HCT116 (cell line): ENCODE measurements around the gene ARMC6. TPM values are rescaled to one million over a fixed set of nuclear protein-coding genes. Genes with fewer than 3 reads are reported as not detected.

ENCODE experiments used
- ATAC-seq: fragments of 200-7000 bp; cut with Tn5 transposase; 2 replicates; pipeline ENCODE4 v1.9.1; 2020; ENCODE audit warnings: mild to moderate bottlenecking, moderate library complexity
- BruUV-seq: library from RNA; stranded (reverse); fragments of 400-500 nt; replicated peaks from 2 replicates; lab custom pipeline; 2021; lab: Mats Ljungman, UMichigan
- CTCF ChIA-PET: fragments of 300-600 bp; sonication (Branson Sonifier 250); formaldehyde crosslinking; loops from one replicate; lab custom pipeline; 2021; ENCODE audit warnings: antibody characterized with exemption; lab: Charles Lee
- POLR2A ChIA-PET: fragments of 300-600, 350-600 bp; sonication (Branson Sonifier 250); formaldehyde crosslinking; loops from one replicate; lab custom pipeline; 2021; ENCODE audit warnings: antibody characterized with exemption; lab: Charles Lee
- RAD21 ChIA-PET, 2 experiments: fragments of 300-600 bp; sonication (Branson Sonifier 250); formaldehyde crosslinking; loops; one replicate each; lab custom pipeline; 2023; ENCODE audit warnings: low total read pairs in 2 of 2; ENCODE audit not compliant: uncharacterized antibody in 2 of 2, unreplicated experiment in 2 of 2, low non-redundant PET in 1 of 2; lab: Charles Lee
- DNase-seq: peaks from one replicate; pipeline ENCODE4 v3.0.0-alpha.2; 2010; ENCODE audit warnings: low read depth, low spot score
- H2AFZ ChIP-seq: fragments of 200-600 bp; shearing (Covaris generic), sonication (generic); 2 replicates; pipeline ENCODE4 v1.6.1; 2017; ENCODE audit warnings: low read depth, mixed run types, mixed read lengths, antibody characterized with exemption, low read length; ENCODE audit not compliant: poor library complexity, severe bottlenecking
- H3K27ac ChIP-seq: 2 replicates; pipeline ENCODE4 v1.5.1; 2012; ENCODE audit warnings: low read depth, low read length
- H3K27me3 ChIP-seq: fragments of 200-600 bp; sonication (generic); 2 replicates; pipeline ENCODE4 v1.6.1; 2016; ENCODE audit warnings: mixed run types, low read length, mixed read lengths; ENCODE audit not compliant: insufficient read depth
- H3K36me3 ChIP-seq, 2 experiments: fragments of 200-500 bp in 1 of 2; fragments of 200-600 bp in 1 of 2; sonication (Bioruptor generic) in 1 of 2; sonication (generic) in 1 of 2; 2 replicates each; pipeline versions ENCODE4 v1.5.1 to v1.6.1; 2014 to 2016; ENCODE audit warnings: low read length in 2 of 2, inconsistent platforms in 1 of 2, mixed read lengths in 1 of 2, mixed run types in 1 of 2; ENCODE audit not compliant: insufficient read depth in 2 of 2, control insufficient read depth in 1 of 2
- H3K4me1 ChIP-seq, 2 experiments: fragments of 200-600 bp in 1 of 2; sonication (generic) in 1 of 2; 2 replicates each; pipeline versions ENCODE4 v1.5.1 to v1.6.1; 2012 to 2017; ENCODE audit warnings: low read length in 2 of 2, inconsistent platforms in 1 of 2, mild to moderate bottlenecking in 1 of 2, mixed read lengths in 1 of 2, mixed run types in 1 of 2, moderate library complexity in 1 of 2; ENCODE audit not compliant: insufficient read depth in 2 of 2, control insufficient read depth in 1 of 2
- H3K4me2 ChIP-seq: fragments of 200-600 bp; sonication (generic); 2 replicates; pipeline ENCODE4 v1.6.1; 2017; ENCODE audit warnings: mixed run types, low read length, mixed read lengths
- H3K4me3 ChIP-seq, 2 experiments: fragments of 200-600 bp in 1 of 2; sonication (generic) in 1 of 2; replicated peaks in 1 of 2; 2 replicates each; pipeline ENCODE4 v1.5.1; 2011 to 2016; ENCODE audit warnings: low read length in 2 of 2, control low read depth in 1 of 2, low read depth in 1 of 2, mild to moderate bottlenecking in 1 of 2, mixed read lengths in 1 of 2, mixed run types in 1 of 2
- H3K79me2 ChIP-seq: fragments of 200-600 bp; sonication (generic); 2 replicates; pipeline ENCODE4 v1.6.1; 2017; ENCODE audit warnings: mild to moderate bottlenecking, mixed run types, low read length, moderate library complexity, mixed read lengths; ENCODE audit not compliant: insufficient read depth
- H3K9ac ChIP-seq: fragments of 200-600 bp; sonication (generic); 2 replicates; pipeline ENCODE4 v1.6.1; 2016; ENCODE audit warnings: low read length, mixed read lengths
- H3K9me2 ChIP-seq: fragments of 200-600 bp; sonication (generic), shearing (Covaris generic); 2 replicates; pipeline ENCODE4 v1.6.1; 2017; ENCODE audit warnings: mixed run types, mild to moderate bottlenecking, moderate library complexity; ENCODE audit not compliant: insufficient read depth
- H3K9me3 ChIP-seq, 2 experiments: fragments of 200-500 bp in 1 of 2; fragments of 200-600 bp in 1 of 2; sonication (Bioruptor generic) in 1 of 2; sonication (generic) in 1 of 2; 2 replicates each; pipeline ENCODE4 v1.6.1; 2014 to 2017; ENCODE audit warnings: low read length in 2 of 2, mixed read lengths in 2 of 2, inconsistent platforms in 1 of 2, low read depth in 1 of 2, mild to moderate bottlenecking in 1 of 2, mixed run types in 1 of 2, moderate library complexity in 1 of 2; ENCODE audit not compliant: control insufficient read depth in 1 of 2, insufficient read depth in 1 of 2
- H4K20me1 ChIP-seq: fragments of 200-600 bp; sonication (generic), shearing (Covaris generic); 2 replicates; pipeline ENCODE4 v1.6.1; 2017; ENCODE audit warnings: mixed run types, mild to moderate bottlenecking, moderate library complexity; ENCODE audit not compliant: insufficient read depth
- ELF1 ChIP-seq: IDR thresholded peaks from 2 replicates; pipeline ENCODE4 v1.6.1; 2012; ENCODE audit warnings: low read depth, borderline replicate concordance
- EZH2phosphoT487 ChIP-seq: fragments of 200-600 bp; IDR thresholded peaks from 2 replicates; pipeline ENCODE4 v1.6.1; 2018; ENCODE audit warnings: antibody characterized with exemption, borderline replicate concordance
- JUND ChIP-seq: IDR thresholded peaks from 2 replicates; pipeline ENCODE4 v1.6.1; 2012
- POLR2A ChIP-seq: IDR thresholded peaks from 2 replicates; pipeline ENCODE4 v1.7.0; 2011; ENCODE audit warnings: borderline replicate concordance; ENCODE audit not compliant: insufficient read depth, insufficient read length; ENCODE audit errors: extremely low read depth
- POLR2AphosphoS5 ChIP-seq: IDR thresholded peaks from 2 replicates; pipeline ENCODE4 v1.6.1; 2011; ENCODE audit warnings: mild to moderate bottlenecking, low read depth, low read length, moderate library complexity
- SIN3A ChIP-seq: IDR thresholded peaks from 2 replicates; pipeline ENCODE4 v1.6.1; 2012; ENCODE audit warnings: low read depth
- SRF ChIP-seq: IDR thresholded peaks from 2 replicates; pipeline ENCODE4 v1.6.1; 2012; ENCODE audit warnings: low read depth
- ZFX ChIP-seq: fragments of 450-650 bp; IDR thresholded peaks from 2 replicates; pipeline ENCODE4 v1.6.1; 2017
- ZNF274 ChIP-seq: fragments of 200-500 bp; sonication (Bioruptor generic); IDR thresholded peaks from 2 replicates; pipeline ENCODE4 v1.6.1; 2014; ENCODE audit warnings: mild to moderate bottlenecking, low read depth, low read length, inconsistent platforms
- intact Hi-C: fragments of 100-400 bp; cut with micrococcal nuclease; formaldehyde crosslinking; loops from 2 replicates; pipeline ENCODE4 v1.10.0; 2022
- total RNA-seq: library from RNA; stranded (reverse); gene quantifications from one replicate; pipeline ENCODE4 v1.2.1, GENCODE V29; 2021; ENCODE audit not compliant: unreplicated experiment
- TF ChIP-seq, protein P1 (sequence below): IDR thresholded peaks from 2 replicates; pipeline ENCODE4 v1.6.1; 2012; ENCODE audit warnings: low read depth
- TF ChIP-seq, protein P2 (sequence below): IDR thresholded peaks from 2 replicates; pipeline ENCODE4 v1.6.1; 2012

Gene ARMC6
- total RNA-seq, 1 experiment from 2014 or later: 34.7 TPM

DNA sequence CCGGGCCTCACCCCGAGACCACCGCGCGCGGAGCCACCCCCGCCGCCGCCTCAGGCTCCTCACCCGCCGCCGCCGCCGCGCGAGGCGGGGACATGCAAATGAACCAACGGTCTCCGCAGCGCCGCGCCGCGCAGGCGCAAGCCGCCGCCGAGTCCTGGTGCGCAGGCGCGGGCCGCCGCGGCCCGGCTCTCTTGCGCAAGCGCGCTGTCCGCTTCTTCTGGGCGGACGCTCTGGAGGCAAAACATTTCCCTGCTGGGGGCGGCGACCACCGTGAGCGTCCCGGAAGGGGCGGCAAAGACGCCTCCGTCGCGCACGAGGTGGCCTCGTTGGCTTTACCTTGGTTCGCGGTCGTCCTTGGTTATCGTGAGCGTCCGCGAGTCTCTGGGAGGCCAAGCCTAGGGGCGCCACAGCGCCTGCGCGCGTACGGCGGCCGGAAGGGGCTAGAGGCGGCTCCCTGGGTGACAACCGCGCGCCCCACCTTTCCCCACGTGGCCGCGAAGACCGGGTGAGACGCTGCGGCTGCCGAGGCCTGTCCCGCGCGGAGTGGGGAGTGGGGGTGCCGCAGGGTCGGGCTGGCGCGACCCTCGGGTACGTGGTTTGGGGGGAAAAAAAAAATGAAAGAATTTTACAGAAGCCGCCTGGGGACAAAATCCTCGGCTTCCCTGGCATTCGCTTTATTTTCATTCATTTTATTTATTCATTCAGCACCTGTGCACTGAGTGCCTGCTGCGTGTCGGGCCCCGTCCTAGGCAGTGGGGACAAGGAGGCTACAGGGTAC lies at the start of gene ARMC6, which contains the start of gene SUGP2 (continued):
- TF ChIP-seq, protein P1, sequence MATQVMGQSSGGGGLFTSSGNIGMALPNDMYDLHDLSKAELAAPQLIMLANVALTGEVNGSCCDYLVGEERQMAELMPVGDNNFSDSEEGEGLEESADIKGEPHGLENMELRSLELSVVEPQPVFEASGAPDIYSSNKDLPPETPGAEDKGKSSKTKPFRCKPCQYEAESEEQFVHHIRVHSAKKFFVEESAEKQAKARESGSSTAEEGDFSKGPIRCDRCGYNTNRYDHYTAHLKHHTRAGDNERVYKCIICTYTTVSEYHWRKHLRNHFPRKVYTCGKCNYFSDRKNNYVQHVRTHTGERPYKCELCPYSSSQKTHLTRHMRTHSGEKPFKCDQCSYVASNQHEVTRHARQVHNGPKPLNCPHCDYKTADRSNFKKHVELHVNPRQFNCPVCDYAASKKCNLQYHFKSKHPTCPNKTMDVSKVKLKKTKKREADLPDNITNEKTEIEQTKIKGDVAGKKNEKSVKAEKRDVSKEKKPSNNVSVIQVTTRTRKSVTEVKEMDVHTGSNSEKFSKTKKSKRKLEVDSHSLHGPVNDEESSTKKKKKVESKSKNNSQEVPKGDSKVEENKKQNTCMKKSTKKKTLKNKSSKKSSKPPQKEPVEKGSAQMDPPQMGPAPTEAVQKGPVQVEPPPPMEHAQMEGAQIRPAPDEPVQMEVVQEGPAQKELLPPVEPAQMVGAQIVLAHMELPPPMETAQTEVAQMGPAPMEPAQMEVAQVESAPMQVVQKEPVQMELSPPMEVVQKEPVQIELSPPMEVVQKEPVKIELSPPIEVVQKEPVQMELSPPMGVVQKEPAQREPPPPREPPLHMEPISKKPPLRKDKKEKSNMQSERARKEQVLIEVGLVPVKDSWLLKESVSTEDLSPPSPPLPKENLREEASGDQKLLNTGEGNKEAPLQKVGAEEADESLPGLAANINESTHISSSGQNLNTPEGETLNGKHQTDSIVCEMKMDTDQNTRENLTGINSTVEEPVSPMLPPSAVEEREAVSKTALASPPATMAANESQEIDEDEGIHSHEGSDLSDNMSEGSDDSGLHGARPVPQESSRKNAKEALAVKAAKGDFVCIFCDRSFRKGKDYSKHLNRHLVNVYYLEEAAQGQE: no peak
- TF ChIP-seq ELF1 (no peak; the same call in 1 of the 2 replicates), SRF (no peak), SIN3A (peak; percentile 86; the same call in 1 of the 2 replicates)

DNA sequence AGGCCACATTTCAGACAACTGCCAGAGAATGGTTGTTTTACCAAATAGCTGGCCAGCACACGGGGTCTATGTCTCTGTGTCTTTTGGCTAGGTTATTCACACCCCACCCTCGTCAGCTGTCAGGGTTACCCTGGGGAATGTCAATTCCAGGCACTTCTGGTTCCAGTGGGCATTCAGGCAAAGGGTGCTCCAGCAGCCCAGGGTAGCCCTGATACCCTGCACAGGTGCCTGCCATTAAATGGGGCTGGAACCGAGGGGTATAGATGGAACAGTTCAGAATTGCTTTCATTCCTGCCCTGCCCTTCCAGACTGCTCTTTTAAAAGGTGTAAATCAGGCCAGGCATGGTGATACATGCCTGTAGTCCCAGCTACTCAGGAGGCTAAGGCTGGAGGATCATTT lies 49.2 kb upstream of the ARMC6 start:
- Histone ChIP-seq H3K9me3 (no peaks in the 10 kb centered on the region), H3K4me3 (no peak overlapping the region), H3K27ac (no peak overlapping the region), H3K79me2 (no peaks in the 10 kb centered on the region), H3K4me2 (no peak overlapping the region), H3K36me3 (no peaks in the 10 kb centered on the region), H3K9ac (no peak overlapping the region), H2AFZ (no peak overlapping the region), H4K20me1 (no peaks in the 10 kb centered on the region), H3K4me1 (peaks cover 0 to 9% of the 10 kb centered on the region in 2 experiments; a peak in 1 of 4 replicates), H3K27me3 (no peaks in the 10 kb centered on the region), H3K9me2 (no peaks in the 10 kb centered on the region)
- no peak for TF ChIP-seq POLR2A
- TF ChIP-seq POLR2AphosphoS5: no peak
- no peak for TF ChIP-seq ELF1
- TF ChIP-seq ZFX: no peak
- no peak for TF ChIP-seq JUND
- TF ChIP-seq ZNF274: no peak
- TF ChIP-seq EZH2phosphoT487: no peak
- TF ChIP-seq, protein P2, sequence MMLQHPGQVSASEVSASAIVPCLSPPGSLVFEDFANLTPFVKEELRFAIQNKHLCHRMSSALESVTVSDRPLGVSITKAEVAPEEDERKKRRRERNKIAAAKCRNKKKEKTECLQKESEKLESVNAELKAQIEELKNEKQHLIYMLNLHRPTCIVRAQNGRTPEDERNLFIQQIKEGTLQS: no peak
- intact Hi-C loops: no loop called here
- ChIA-PET CTCF (no interaction called here), POLR2A (no interaction called here), RAD21 (no interaction called here)
- DNase-seq (no peak), ATAC-seq (no peak)
- no TSS peak for BruUV-seq
